GM12874 (cell line): ENCODE data around the gene SAA2.

Source experiments
- CTCF ChIP-seq: IDR thresholded peaks from 2 replicates; pipeline ENCODE4 v1.5.1; 2011; ENCODE audit warnings: low read depth, mild to moderate bottlenecking, control low read depth, low read length, moderate library complexity; ENCODE audit not compliant: insufficient read depth

The SAA2 gene

GRCh38 chr11:18248561-18248960, at the start of gene SAA2:
Gene SAA2 (minus strand): TSS chr11:18248668. CDS start chr11:18248011, 657 bp downstream.
- TF ChIP-seq CTCF, result no peak

GRCh38 chr11:18295316-18295715, 46.8 kb upstream of the SAA2 start:
- no peak for TF ChIP-seq CTCF

GRCh38 chr11:18294862-18295261, 46.4 kb upstream of the SAA2 start:
- no peak for TF ChIP-seq CTCF

GRCh38 chr11:18288911-18289310, 40.4 kb upstream of the SAA2 start:
- no peak for TF ChIP-seq CTCF

- TF ChIP-seq CTCF, result no peak
Measured at GRCh38 chr11:18285841-18286240, 37.4 kb upstream of the SAA2 start.

GRCh38 chr11:18282626-18283025, 34.2 kb upstream of the SAA2 start:
- TF ChIP-seq CTCF, result no peak

- no peak for TF ChIP-seq CTCF
Measured at GRCh38 chr11:18280438-18281045, 32.1 kb upstream of the SAA2 start.
